ENCODE measurements around the gene KMT5B. TPM values are rescaled to one million over a fixed set of nuclear protein-coding genes. Genes with fewer than 3 reads are reported as not detected.

KMT5B gene
- total and polyA plus RNA-seq, 2 of the 4 experiments (the other 2 are of a cell fraction) = 11.2 to 13.4 TPM

GRCh38 chr11:68138237-68138636, 74.9 kb downstream of the KMT5B start:
- POLR2A ChIA-PET (ENCODE audit: unreplicated experiment) = no interaction called here

More at GRCh38 chr11:68138237-68138636, 74.9 kb downstream of the KMT5B start:
- H3K9me3 ChIP-seq (ENCODE audit: control insufficient read depth, insufficient read depth, low read length) = peaks cover 4% of the 10 kb centered on the region
- H3K4ac ChIP-seq (ENCODE audit: low read depth, low read length) = no peak overlapping the region
- H3K4me1 ChIP-seq (ENCODE audit: control insufficient read depth, insufficient read depth, low read length) = no peaks in the 10 kb centered on the region
- H2BK5ac ChIP-seq (ENCODE audit: low read depth, low read length, poor library complexity, severe bottlenecking) = no peak overlapping the region
- no peak overlapping the region for H2AFZ ChIP-seq (replicated peaks; ENCODE audit: low read length, poor library complexity)
- no peak overlapping the region for H2AK5ac ChIP-seq (ENCODE audit: low read depth, low read length)
- no peak overlapping the region for H3K27ac ChIP-seq (ENCODE audit: insufficient read depth, low read length)
- no peak overlapping the region for H2BK120ac ChIP-seq (ENCODE audit: low read depth, low read length)
- no peak overlapping the region for H3K4me3 ChIP-seq (ENCODE audit: insufficient read depth, low read depth, low read length)
- no peak overlapping the region for H2BK15ac ChIP-seq (ENCODE audit: low read depth, low read length)
- BruUV-seq (replicated peaks) = no TSS peak
- no peaks in the 10 kb centered on the region for H3K9me1 ChIP-seq (ENCODE audit: insufficient read depth, low read length)
- in situ Hi-C loops (cut with MboI; ENCODE audit: low sequenced_read_pairs) (no loop called here), intact Hi-C loops (cut with micrococcal nuclease) (no loop called here), dilution Hi-C loops (cut with HindIII; ENCODE audit: low sequenced_read_pairs, unreplicated experiment) (no loop called here)
- CTCF ChIA-PET = interaction anchor here (0.6 kb wide), 1 partner anchor 40 kb away, joined by 5 read pairs; no protein-coding TSS in a partner anchor
- no peak overlapping the region for H3K56ac ChIP-seq (ENCODE audit: extremely low read depth, insufficient read depth, low read length)
- H3K23ac ChIP-seq (ENCODE audit: low read depth, low read length) = no peak overlapping the region
- DNase-seq (no peak), ATAC-seq (ENCODE audit: low read depth) (no peak; the same call in 1 of the 2 replicates)
- H3K14ac ChIP-seq (replicated peaks; ENCODE audit: low read depth, low read length) = no peak overlapping the region
- H3K9ac ChIP-seq (ENCODE audit: low read depth, low read length) = no peak overlapping the region
- no peak overlapping the region for H4K91ac ChIP-seq (ENCODE audit: insufficient read depth, low read depth, low read length)
- H4K20me1 ChIP-seq (ENCODE audit: insufficient read depth, low read length) = no peaks in the 10 kb centered on the region
- H4K8ac ChIP-seq (ENCODE audit: low read depth in 2 of 2, low read length in 2 of 2) = no peak overlapping the region
- H3K18ac ChIP-seq (ENCODE audit: low read depth, low read length) = no peak overlapping the region
- no CpG with 5 or more reads among the region's 4 CpGs for WGBS, 2 experiments (ENCODE audit: extremely low coverage in 2 of 2, insufficient read length in 1 of 2)
- peaks cover 6% of the 10 kb centered on the region; the same call in 1 of the 2 replicates for H3K27me3 ChIP-seq (ENCODE audit: control insufficient read depth, insufficient read depth, low read length)
- TF ChIP-seq NFE2L2 (IDR thresholded peaks at IDR 0.05; ENCODE audit: low read depth, low read length) (no peak), CTCF (conservative IDR thresholded peaks at IDR 0.05; ENCODE audit: low read depth, low read length) (no peak), CHD1 (IDR thresholded peaks at IDR 0.05; ENCODE audit: low read depth, low read length) (no peak), RFX5 (IDR thresholded peaks at IDR 0.05; ENCODE audit: low read depth, low read length) (no peak), CEBPB (IDR thresholded peaks at IDR 0.05; ENCODE audit: low read depth, low read length) (no peak), MXI1 (IDR thresholded peaks at IDR 0.05; ENCODE audit: borderline replicate concordance, low read depth, low read length) (no peak), FOS (IDR thresholded peaks at IDR 0.05; ENCODE audit: low read depth, low read length) (no peak)
- no peak overlapping the region for H4K5ac ChIP-seq (ENCODE audit: low read depth, low read length)
- no peak overlapping the region for H3K4me2 ChIP-seq (ENCODE audit: low read depth, low read length)
- H2BK20ac ChIP-seq (ENCODE audit: low read depth, low read length) = no peak overlapping the region
- H3K79me1 ChIP-seq (ENCODE audit: low read depth in 1 of 2, low read length in 2 of 2) = no peaks in the 10 kb centered on the region
- no peak overlapping the region for H2AK9ac ChIP-seq (replicated peaks; ENCODE audit: low read depth, low read length, poor library complexity)
- no peaks in the 10 kb centered on the region for H3K36me3 ChIP-seq (ENCODE audit: control insufficient read depth, insufficient read depth, low read length)

Measured in IMR-90 (cell line).